ENCODE measurements around the gene KLHL29. TPM values are rescaled to one million over a fixed set of nuclear protein-coding genes. Genes with fewer than 3 reads are reported as not detected.

The KLHL29 gene
- total and polyA plus RNA-seq, 2 of the 13 experiments (the other 11 are each of a cell fraction or from before 2014, with no cell fraction given), result 0.01 TPM; not detected in 1

DNA sequence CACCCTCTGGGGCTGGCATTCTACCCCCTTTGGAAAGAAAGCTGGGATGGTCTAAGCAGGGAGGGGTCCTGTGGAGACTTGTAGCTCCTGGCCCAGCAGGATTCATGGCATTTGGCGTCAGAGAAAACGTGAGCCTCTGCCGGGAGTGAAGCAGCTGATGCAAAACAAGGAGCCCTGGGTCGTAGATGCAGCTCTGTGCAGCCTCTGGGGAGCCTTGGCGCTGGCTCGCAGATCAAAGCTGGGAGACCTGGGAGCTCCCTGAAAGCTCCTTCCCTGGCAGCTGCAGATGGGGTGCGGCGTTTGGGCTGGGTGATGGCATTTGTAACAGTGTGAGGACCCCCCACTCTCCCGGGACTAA lies 148.3 kb downstream of the KLHL29 start (continued):
- TF ChIP-seq, protein P1, sequence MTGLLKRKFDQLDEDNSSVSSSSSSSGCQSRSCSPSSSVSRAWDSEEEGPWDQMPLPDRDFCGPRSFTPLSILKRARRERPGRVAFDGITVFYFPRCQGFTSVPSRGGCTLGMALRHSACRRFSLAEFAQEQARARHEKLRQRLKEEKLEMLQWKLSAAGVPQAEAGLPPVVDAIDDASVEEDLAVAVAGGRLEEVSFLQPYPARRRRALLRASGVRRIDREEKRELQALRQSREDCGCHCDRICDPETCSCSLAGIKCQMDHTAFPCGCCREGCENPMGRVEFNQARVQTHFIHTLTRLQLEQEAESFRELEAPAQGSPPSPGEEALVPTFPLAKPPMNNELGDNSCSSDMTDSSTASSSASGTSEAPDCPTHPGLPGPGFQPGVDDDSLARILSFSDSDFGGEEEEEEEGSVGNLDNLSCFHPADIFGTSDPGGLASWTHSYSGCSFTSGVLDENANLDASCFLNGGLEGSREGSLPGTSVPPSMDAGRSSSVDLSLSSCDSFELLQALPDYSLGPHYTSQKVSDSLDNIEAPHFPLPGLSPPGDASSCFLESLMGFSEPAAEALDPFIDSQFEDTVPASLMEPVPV (CRISPR knock-in tag; IDR thresholded peaks at IDR 0.05), result no peak
- TF ChIP-seq HNRNPH1 (optimal IDR thresholded peaks at IDR 0.05; ENCODE audit: low read depth, low read length), result no peak
- TF ChIP-seq, protein P2, sequence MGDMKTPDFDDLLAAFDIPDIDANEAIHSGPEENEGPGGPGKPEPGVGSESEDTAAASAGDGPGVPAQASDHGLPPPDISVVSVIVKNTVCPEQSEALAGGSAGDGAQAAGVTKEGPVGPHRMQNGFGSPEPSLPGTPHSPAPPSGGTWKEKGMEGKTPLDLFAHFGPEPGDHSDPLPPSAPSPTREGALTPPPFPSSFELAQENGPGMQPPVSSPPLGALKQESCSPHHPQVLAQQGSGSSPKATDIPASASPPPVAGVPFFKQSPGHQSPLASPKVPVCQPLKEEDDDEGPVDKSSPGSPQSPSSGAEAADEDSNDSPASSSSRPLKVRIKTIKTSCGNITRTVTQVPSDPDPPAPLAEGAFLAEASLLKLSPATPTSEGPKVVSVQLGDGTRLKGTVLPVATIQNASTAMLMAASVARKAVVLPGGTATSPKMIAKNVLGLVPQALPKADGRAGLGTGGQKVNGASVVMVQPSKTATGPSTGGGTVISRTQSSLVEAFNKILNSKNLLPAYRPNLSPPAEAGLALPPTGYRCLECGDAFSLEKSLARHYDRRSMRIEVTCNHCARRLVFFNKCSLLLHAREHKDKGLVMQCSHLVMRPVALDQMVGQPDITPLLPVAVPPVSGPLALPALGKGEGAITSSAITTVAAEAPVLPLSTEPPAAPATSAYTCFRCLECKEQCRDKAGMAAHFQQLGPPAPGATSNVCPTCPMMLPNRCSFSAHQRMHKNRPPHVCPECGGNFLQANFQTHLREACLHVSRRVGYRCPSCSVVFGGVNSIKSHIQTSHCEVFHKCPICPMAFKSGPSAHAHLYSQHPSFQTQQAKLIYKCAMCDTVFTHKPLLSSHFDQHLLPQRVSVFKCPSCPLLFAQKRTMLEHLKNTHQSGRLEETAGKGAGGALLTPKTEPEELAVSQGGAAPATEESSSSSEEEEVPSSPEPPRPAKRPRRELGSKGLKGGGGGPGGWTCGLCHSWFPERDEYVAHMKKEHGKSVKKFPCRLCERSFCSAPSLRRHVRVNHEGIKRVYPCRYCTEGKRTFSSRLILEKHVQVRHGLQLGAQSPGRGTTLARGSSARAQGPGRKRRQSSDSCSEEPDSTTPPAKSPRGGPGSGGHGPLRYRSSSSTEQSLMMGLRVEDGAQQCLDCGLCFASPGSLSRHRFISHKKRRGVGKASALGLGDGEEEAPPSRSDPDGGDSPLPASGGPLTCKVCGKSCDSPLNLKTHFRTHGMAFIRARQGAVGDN (CRISPR knock-in tag; IDR thresholded peaks at IDR 0.05), result no peak
- no peak for TF ChIP-seq ZNF780A (CRISPR knock-in tag; IDR thresholded peaks at IDR 0.05)
- no peak for TF ChIP-seq FOSL2 (CRISPR knock-in tag; IDR thresholded peaks at IDR 0.05)

DNA sequence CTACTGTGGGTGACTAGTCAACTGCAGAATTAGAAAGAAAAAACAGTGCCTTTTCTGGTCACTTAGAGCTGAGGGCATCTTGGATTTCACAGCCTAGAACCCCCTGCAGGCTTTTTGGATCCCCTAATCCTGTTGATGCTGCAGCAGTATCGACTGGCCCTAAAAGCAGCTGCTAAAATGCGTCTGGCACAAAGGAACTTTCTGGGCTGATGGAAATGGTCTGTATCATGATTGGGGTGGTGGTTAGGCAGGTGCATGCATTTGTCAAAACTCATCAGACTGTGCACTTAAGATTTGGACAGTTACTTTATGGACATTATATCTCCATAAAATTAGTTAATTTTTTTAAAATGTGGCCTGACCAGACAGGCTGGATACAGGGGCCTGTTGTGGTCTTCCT lies 149.8 kb downstream of the KLHL29 start:
- H3K9ac ChIP-seq (ENCODE audit: insufficient read depth, low read depth, low read length), result no peak overlapping the region
- H3K79me2 ChIP-seq (ENCODE audit: insufficient read depth, low read length), result no peaks in the 10 kb centered on the region
- no peaks in the 10 kb centered on the region for H3K36me3 ChIP-seq (replicated peaks in 1 of 2; ENCODE audit: control insufficient read depth in 1 of 2, insufficient read depth in 2 of 2, low read length in 2 of 2)
- intact Hi-C loops (cut with micrococcal nuclease; ENCODE audit: unreplicated experiment), result no loop called here
- H4K20me1 ChIP-seq (ENCODE audit: insufficient read depth, low read length), result no peaks in the 10 kb centered on the region
- WGBS (ENCODE audit: low lambda C conversion rate), result 10% methylated on average over 2 of the region's 2 CpGs
- no peak overlapping the region for H3K4me3 ChIP-seq (replicated peaks in 1 of 3; ENCODE audit: insufficient read depth in 1 of 3, low read depth in 2 of 3, low read length in 3 of 3)
- peaks cover 21% of the 10 kb centered on the region for H3K4me1 ChIP-seq (ENCODE audit: insufficient read depth, low read length)
- no peak overlapping the region for H3K27ac ChIP-seq (ENCODE audit: extremely low read length, insufficient read depth, low read length)
- CTCF ChIA-PET (ENCODE audit: low intra/inter-chr PET ratio, low total read pairs), result no interaction called here
- no peak overlapping the region for H3K4me2 ChIP-seq (ENCODE audit: low read depth, low read length)
- no peak for ATAC-seq
- FAIRE-seq, result no peak
- no peaks in the 10 kb centered on the region for H3K9me3 ChIP-seq (ENCODE audit: low read length)
- in situ Hi-C loops (cut with HindIII; ENCODE audit: extremely low pct_ligation_motif_present, low pct_unique_long_range_greater_than_20kb), result no loop called here
- POLR2A ChIA-PET, result no interaction called here
- BruUV-seq (replicated peaks), result no TSS peak
- no peak overlapping the region for H2AFZ ChIP-seq (ENCODE audit: low read length)
- no peak for DNase-seq (ENCODE audit: low spot score)
- peaks cover 1 to 70% of the 10 kb centered on the region in 2 experiments for H3K27me3 ChIP-seq (ENCODE audit: control insufficient read depth in 1 of 2, insufficient read depth in 2 of 2, low read length in 2 of 2)
- TF ChIP-seq, protein P3, sequence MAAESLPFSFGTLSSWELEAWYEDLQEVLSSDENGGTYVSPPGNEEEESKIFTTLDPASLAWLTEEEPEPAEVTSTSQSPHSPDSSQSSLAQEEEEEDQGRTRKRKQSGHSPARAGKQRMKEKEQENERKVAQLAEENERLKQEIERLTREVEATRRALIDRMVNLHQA (CRISPR knock-in tag; IDR thresholded peaks at IDR 0.05), result no peak
- TF ChIP-seq, protein P4, sequence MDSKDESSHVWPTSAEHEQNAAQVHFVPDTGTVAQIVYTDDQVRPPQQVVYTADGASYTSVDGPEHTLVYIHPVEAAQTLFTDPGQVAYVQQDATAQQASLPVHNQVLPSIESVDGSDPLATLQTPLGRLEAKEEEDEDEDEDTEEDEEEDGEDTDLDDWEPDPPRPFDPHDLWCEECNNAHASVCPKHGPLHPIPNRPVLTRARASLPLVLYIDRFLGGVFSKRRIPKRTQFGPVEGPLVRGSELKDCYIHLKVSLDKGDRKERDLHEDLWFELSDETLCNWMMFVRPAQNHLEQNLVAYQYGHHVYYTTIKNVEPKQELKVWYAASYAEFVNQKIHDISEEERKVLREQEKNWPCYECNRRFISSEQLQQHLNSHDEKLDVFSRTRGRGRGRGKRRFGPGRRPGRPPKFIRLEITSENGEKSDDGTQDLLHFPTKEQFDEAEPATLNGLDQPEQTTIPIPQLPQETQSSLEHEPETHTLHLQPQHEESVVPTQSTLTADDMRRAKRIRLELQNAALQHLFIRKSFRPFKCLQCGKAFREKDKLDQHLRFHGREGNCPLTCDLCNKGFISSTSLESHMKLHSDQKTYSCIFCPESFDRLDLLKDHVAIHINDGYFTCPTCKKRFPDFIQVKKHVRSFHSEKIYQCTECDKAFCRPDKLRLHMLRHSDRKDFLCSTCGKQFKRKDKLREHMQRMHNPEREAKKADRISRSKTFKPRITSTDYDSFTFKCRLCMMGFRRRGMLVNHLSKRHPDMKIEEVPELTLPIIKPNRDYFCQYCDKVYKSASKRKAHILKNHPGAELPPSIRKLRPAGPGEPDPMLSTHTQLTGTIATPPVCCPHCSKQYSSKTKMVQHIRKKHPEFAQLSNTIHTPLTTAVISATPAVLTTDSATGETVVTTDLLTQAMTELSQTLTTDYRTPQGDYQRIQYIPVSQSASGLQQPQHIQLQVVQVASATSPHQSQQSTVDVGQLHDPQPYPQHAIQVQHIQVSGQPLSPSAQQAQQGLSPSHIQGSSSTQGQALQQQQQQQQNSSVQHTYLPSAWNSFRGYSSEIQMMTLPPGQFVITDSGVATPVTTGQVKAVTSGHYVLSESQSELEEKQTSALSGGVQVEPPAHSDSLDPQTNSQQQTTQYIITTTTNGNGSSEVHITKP (CRISPR knock-in tag; IDR thresholded peaks at IDR 0.05; ENCODE audit: low read depth), result no peak
- TF ChIP-seq MBD4 (IDR thresholded peaks at IDR 0.05; ENCODE audit: borderline replicate concordance, low read length), result no peak
- no peak for TF ChIP-seq ZNF773 (CRISPR knock-in tag; IDR thresholded peaks at IDR 0.05; ENCODE audit: borderline replicate concordance)
- no peak for TF ChIP-seq TARDBP (CRISPR knock-in tag; IDR thresholded peaks at IDR 0.05)
- no peak for TF ChIP-seq JARID2 (CRISPR knock-in tag; IDR thresholded peaks at IDR 0.05; ENCODE audit: insufficient replicate concordance)
- no peak for TF ChIP-seq MED13 (CRISPR knock-in tag; IDR thresholded peaks at IDR 0.05)
- TF ChIP-seq PCBP2 (optimal IDR thresholded peaks at IDR 0.05; ENCODE audit: low read depth, low read length, poor library complexity, severe bottlenecking), result no peak
- TF ChIP-seq, protein P5, sequence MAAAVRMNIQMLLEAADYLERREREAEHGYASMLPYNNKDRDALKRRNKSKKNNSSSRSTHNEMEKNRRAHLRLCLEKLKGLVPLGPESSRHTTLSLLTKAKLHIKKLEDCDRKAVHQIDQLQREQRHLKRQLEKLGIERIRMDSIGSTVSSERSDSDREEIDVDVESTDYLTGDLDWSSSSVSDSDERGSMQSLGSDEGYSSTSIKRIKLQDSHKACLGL (CRISPR knock-in tag; IDR thresholded peaks at IDR 0.05), result no peak

All from HepG2 (cell line).